ENCODE results near the gene TBX15. TPM values are rescaled to one million over a fixed set of nuclear protein-coding genes. Genes with fewer than 3 reads are reported as not detected.

TBX15 gene
- total RNA-seq, 1 donor from 2014 or later, result 0.07 TPM

- Histone ChIP-seq H2AFZ (ENCODE audit: low read depth, low read length) (no peak overlapping the region), H3K4me2 (ENCODE audit: low read length) (no peak overlapping the region), H3K27ac (ENCODE audit: low read depth, low read length) (no peak overlapping the region), H3K36me3 (ENCODE audit: insufficient read depth, low read length) (no peaks in the 10 kb centered on the region), H3K79me2 (ENCODE audit: insufficient read depth, low read length) (no peaks in the 10 kb centered on the region), H3K9me3 (ENCODE audit: insufficient read depth, low read depth, low read length) (no peaks in the 10 kb centered on the region), H3K9ac (ENCODE audit: low read length) (no peak overlapping the region), H3K27me3 (ENCODE audit: insufficient read depth, low read length) (no peaks in the 10 kb centered on the region), H3K4me1 (ENCODE audit: insufficient read depth, low read length) (no peaks in the 10 kb centered on the region), H3K4me3 (ENCODE audit: insufficient read depth, low read depth, low read length) (no peak overlapping the region), H4K20me1 (ENCODE audit: insufficient read depth, low read length) (no peaks in the 10 kb centered on the region)
- H3K4me3 Mint-ChIP-seq (ENCODE audit: unreplicated experiment), result no peak overlapping the region
- H3K4me1 Mint-ChIP-seq (ENCODE audit: low read depth, unreplicated experiment), result no peaks in the 10 kb centered on the region
- no peak for FAIRE-seq
- no peak overlapping the region for H3K27ac Mint-ChIP-seq (ENCODE audit: unreplicated experiment)
- no peak for TF ChIP-seq EZH2 (IDR thresholded peaks at IDR 0.05; ENCODE audit: insufficient read depth, low read length)
- TF ChIP-seq CTCF (IDR thresholded peaks at IDR 0.05; ENCODE audit: insufficient read depth, low read depth, low read length), result no peak
- H3K27me3 Mint-ChIP-seq (ENCODE audit: low read depth, unreplicated experiment), result peaks cover 8% of the 10 kb centered on the region
- H3K36me3 Mint-ChIP-seq (ENCODE audit: low read depth, unreplicated experiment), result no peaks in the 10 kb centered on the region
- H3K9me3 Mint-ChIP-seq (ENCODE audit: unreplicated experiment), result no peaks in the 10 kb centered on the region
- no peak for DNase-seq (ENCODE audit: low read depth)
Observed at GRCh38 chr1:118926261-118926660, 61.9 kb downstream of the TBX15 start.

DNA sequence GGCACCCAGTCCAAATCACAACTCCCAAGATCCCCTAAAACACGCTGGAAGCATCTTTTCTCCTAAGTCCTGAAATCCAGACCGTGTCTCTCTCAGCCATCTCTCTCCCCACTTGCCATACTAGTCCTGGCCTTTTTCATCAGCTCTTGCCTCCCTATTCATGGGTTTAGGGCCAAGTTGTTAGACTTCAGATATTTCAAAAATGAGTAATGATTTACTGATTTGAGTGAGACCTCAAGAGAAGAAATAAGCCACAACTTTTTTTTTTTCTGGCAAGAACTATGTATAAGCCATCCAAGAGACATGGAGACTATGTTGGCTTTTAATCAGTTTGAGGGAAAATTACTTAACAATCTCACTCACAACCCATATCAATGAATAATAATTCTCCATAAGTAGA is 62.5 kb downstream of the TBX15 start:
- no peak overlapping the region for H3K4me3 Mint-ChIP-seq (ENCODE audit: unreplicated experiment)
- no peak for FAIRE-seq

More for the DNA sequence above, 62.5 kb downstream of the TBX15 start:
- no peaks in the 10 kb centered on the region for H3K79me2 ChIP-seq (ENCODE audit: insufficient read depth, low read length)
- no peak overlapping the region for H3K27ac ChIP-seq (ENCODE audit: low read depth, low read length)
- H3K4me3 ChIP-seq (ENCODE audit: insufficient read depth, low read depth, low read length), result no peak overlapping the region
- H3K4me2 ChIP-seq (ENCODE audit: low read length), result no peak overlapping the region
- H3K36me3 ChIP-seq (ENCODE audit: insufficient read depth, low read length), result no peaks in the 10 kb centered on the region
- Mint-ChIP-seq H3K4me1 (ENCODE audit: low read depth, unreplicated experiment) (no peaks in the 10 kb centered on the region), H3K36me3 (ENCODE audit: low read depth, unreplicated experiment) (no peaks in the 10 kb centered on the region), H3K27ac (ENCODE audit: unreplicated experiment) (no peak overlapping the region), H3K9me3 (ENCODE audit: unreplicated experiment) (no peaks in the 10 kb centered on the region), H3K27me3 (ENCODE audit: low read depth, unreplicated experiment) (peaks cover 8% of the 10 kb centered on the region)
- no peak for DNase-seq (ENCODE audit: low read depth)
- no peaks in the 10 kb centered on the region for H3K4me1 ChIP-seq (ENCODE audit: insufficient read depth, low read length)
- H4K20me1 ChIP-seq (ENCODE audit: insufficient read depth, low read length), result no peaks in the 10 kb centered on the region
- H3K9me3 ChIP-seq (ENCODE audit: insufficient read depth, low read depth, low read length), result no peaks in the 10 kb centered on the region
- H2AFZ ChIP-seq (ENCODE audit: low read depth, low read length), result no peak overlapping the region
- H3K9ac ChIP-seq (ENCODE audit: low read length), result no peak overlapping the region
- TF ChIP-seq EZH2 (IDR thresholded peaks at IDR 0.05; ENCODE audit: insufficient read depth, low read length), result no peak
- TF ChIP-seq CTCF (IDR thresholded peaks at IDR 0.05; ENCODE audit: insufficient read depth, low read depth, low read length), result no peak
- H3K27me3 ChIP-seq (ENCODE audit: insufficient read depth, low read length), result no peaks in the 10 kb centered on the region

Measured in astrocyte (in vitro differentiated cells and primary cell).